ENCODE measurements around the gene GPR146. TPM values are rescaled to one million over a fixed set of nuclear protein-coding genes. Genes with fewer than 3 reads are reported as not detected.

Gene GPR146
- total RNA-seq, 2 donors from 2014 or later, result 9.0 to 17.7 TPM

GRCh38 chr7:1009747-1010146 is 34.6 kb upstream of the GPR146 start:
- intact Hi-C loops (cut with DNase I), result no loop called here
- no peak for DNase-seq

GRCh38 chr7:1010226-1010625 is 34.1 kb upstream of the GPR146 start:
- ATAC-seq (no peak), DNase-seq (no peak)
- intact Hi-C loops (cut with DNase I), result no loop called here

More at GRCh38 chr7:1009747-1010146, 34.6 kb upstream of the GPR146 start:
- no peak for ATAC-seq

- intact Hi-C loops (cut with DNase I), result no loop called here
- DNase-seq (no peak), ATAC-seq (no peak)
Observed at GRCh38 chr7:1011297-1012003, 32.9 kb upstream of the GPR146 start.

GRCh38 chr7:1012004-1012715 is 32.2 kb upstream of the GPR146 start:
- DNase-seq (no peak), ATAC-seq (no peak)
- intact Hi-C loops (cut with DNase I), result no loop called here

GRCh38 chr7:1012716-1013095 is 31.6 kb upstream of the GPR146 start:
- DNase-seq (no peak), ATAC-seq (no peak)
- intact Hi-C loops (cut with DNase I), result no loop called here

GRCh38 chr7:1013581-1013980 is 30.8 kb upstream of the GPR146 start:
- DNase-seq, result no peak
- intact Hi-C loops (cut with DNase I), result no loop called here
- no peak for ATAC-seq

GRCh38 chr7:1014681-1015080 is 29.7 kb upstream of the GPR146 start:
- ATAC-seq, result no peak
- DNase-seq, result no peak
- intact Hi-C loops (cut with DNase I), result no loop called here

- ATAC-seq (peak in 1 of 2 donors; percentile 49), DNase-seq (no peak)
- intact Hi-C loops (cut with DNase I), result no loop called here
Observed at GRCh38 chr7:1015196-1016121, 28.9 kb upstream of the GPR146 start.

- intact Hi-C loops (cut with DNase I), result no loop called here
- no peak for ATAC-seq
- DNase-seq, result no peak
Observed at GRCh38 chr7:1016577-1017531, 27.5 kb upstream of the GPR146 start.

GRCh38 chr7:1017586-1018333 is 26.6 kb upstream of the GPR146 start:
- intact Hi-C loops (cut with DNase I), result no loop called here
- ATAC-seq, result no peak
- DNase-seq, result no peak

- ATAC-seq (no peak), DNase-seq (no peak)
- intact Hi-C loops (cut with DNase I), result no loop called here
Observed at GRCh38 chr7:1018334-1018695, 26.0 kb upstream of the GPR146 start.

GRCh38 chr7:1019255-1019785 is 25.0 kb upstream of the GPR146 start:
- no peak for DNase-seq
- intact Hi-C loops (cut with DNase I), result no loop called here
- no peak for ATAC-seq

- DNase-seq, result no peak
- intact Hi-C loops (cut with DNase I), result no loop called here
- ATAC-seq, result no peak
Observed at GRCh38 chr7:1019789-1020610, 24.3 kb upstream of the GPR146 start.

GRCh38 chr7:1020849-1021251 is 23.5 kb upstream of the GPR146 start:
- intact Hi-C loops (cut with DNase I), result no loop called here
- no peak for DNase-seq
- no peak for ATAC-seq

- intact Hi-C loops (cut with DNase I), result no loop called here
- no peak for ATAC-seq
- DNase-seq, result no peak
Observed at GRCh38 chr7:1021366-1021765, 23.0 kb upstream of the GPR146 start.

- ATAC-seq, result no peak
- intact Hi-C loops (cut with DNase I), result no loop called here
- DNase-seq, result no peak
Observed at GRCh38 chr7:1021931-1022330, 22.4 kb upstream of the GPR146 start.

- DNase-seq, result no peak
- intact Hi-C loops (cut with DNase I), result no loop called here
- no peak for ATAC-seq
Observed at GRCh38 chr7:1022356-1022755, 22.0 kb upstream of the GPR146 start.
